Measurements from ENCODE around the gene SVOP.

- TF ChIP-seq EZH2 (IDR thresholded peaks at IDR 0.05; ENCODE audit: borderline replicate concordance, low read length), result no peak
- no peak for TF ChIP-seq CTCF (conservative IDR thresholded peaks at IDR 0.05 in 1 of 2, IDR thresholded peaks at IDR 0.05 in 1 of 2; ENCODE audit: extremely low read depth in 1 of 2, insufficient read depth in 1 of 2, low read depth in 1 of 2, low read length in 2 of 2)
Observed at GRCh38 chr12:109065853-109066193, 45.0 kb upstream of the SVOP start.

Data from mammary epithelial cell (primary cell).